Measurements from ENCODE around the gene IQGAP2. TPM values are rescaled to one million over a fixed set of nuclear protein-coding genes. Genes with fewer than 3 reads are reported as not detected.

The IQGAP2 gene
- total and polyA plus RNA-seq, 9 of the 15 experiments (the other 6 are each of a cell fraction or from before 2014, with no cell fraction given): 8.7 to 23.2 (median 17.4) TPM

DNA sequence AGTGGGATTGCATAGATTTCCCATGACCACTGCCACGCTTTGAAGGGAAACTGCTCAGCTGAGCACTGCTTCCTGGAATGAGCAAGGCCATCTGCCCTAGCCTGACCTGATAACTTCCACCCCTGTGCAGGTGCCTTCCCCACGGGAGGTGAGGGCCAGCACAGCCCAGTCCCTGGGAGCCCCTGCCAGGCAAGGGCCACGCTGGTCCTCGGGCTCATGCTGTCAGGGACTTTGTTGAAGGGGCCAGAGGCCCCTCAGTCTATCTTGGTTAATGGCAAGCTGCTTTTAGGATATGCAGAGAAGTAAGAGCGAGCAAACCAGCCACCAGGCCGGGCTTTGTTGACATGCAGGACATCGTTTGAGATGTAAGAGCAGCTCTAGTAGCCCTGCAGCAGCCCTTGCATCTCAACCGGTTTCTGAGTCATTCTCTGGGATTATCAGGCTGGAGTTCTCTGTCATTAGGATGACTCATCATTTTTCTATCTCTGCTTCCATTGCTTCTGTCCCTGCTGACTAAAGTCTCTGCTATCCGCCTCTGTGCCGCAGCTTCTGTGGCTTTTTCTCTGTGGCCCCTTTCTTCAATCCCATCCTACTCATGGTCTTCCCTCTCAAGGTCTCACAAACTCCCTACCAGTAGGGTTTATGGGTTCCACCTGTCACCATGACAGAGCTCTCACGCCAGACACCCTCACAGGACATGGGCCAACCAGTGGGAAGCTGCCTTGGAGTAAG is 30.6 kb upstream of the IQGAP2 start (continued):
- no peak for TF ChIP-seq SP2 (IDR thresholded peaks at IDR 0.05; ENCODE audit: extremely low read depth, low read depth, low read length, poor library complexity, severe bottlenecking)
- no peak for TF ChIP-seq ZNF699 (CRISPR knock-in tag; IDR thresholded peaks at IDR 0.05; ENCODE audit: insufficient replicate concordance)
- no peak for TF ChIP-seq ZNF449 (CRISPR knock-in tag; IDR thresholded peaks at IDR 0.05)
- TF ChIP-seq CEBPB (tag; IDR thresholded peaks at IDR 0.05): no peak
- no peak for TF ChIP-seq SRSF9 (IDR thresholded peaks at IDR 0.05; ENCODE audit: borderline replicate concordance, low read depth, low read length)
- no peak for TF ChIP-seq ZFP1 (CRISPR knock-in tag; IDR thresholded peaks at IDR 0.05)
- TF ChIP-seq U2AF1 (optimal IDR thresholded peaks at IDR 0.05; ENCODE audit: low read depth, low read length): no peak
- TF ChIP-seq CTBP1 (IDR thresholded peaks at IDR 0.05; ENCODE audit: borderline replicate concordance): peak; percentile 91
- no peak for TF ChIP-seq ZNF12 (CRISPR knock-in tag; IDR thresholded peaks at IDR 0.05)
- peak; percentile 85 for TF ChIP-seq ZEB2 (IDR thresholded peaks at IDR 0.05)
- TF ChIP-seq THAP12 (CRISPR knock-in tag; IDR thresholded peaks at IDR 0.05): no peak
- peak; percentile 81 for TF ChIP-seq SMAD4 (CRISPR knock-in tag; conservative IDR thresholded peaks at IDR 0.05)
- no peak for TF ChIP-seq ZNF41 (CRISPR knock-in tag; conservative IDR thresholded peaks at IDR 0.05)
- no peak for TF ChIP-seq SRSF7 (optimal IDR thresholded peaks at IDR 0.05; ENCODE audit: low read depth, low read length)
- TF ChIP-seq HES1 (IDR thresholded peaks at IDR 0.05; ENCODE audit: low read depth): 0 out of 2 replicates have a peak, but pooled peaks have one; percentile 50
- TF ChIP-seq ERF (CRISPR knock-in tag; IDR thresholded peaks at IDR 0.05): no peak
- TF ChIP-seq CBX5 (IDR thresholded peaks at IDR 0.05; ENCODE audit: borderline replicate concordance, low read depth): no peak
- TF ChIP-seq NONO (IDR thresholded peaks at IDR 0.05; ENCODE audit: low read depth in 2 of 2, low read length in 1 of 2): 0 out of 4 replicates have a peak, but pooled peaks of 1 of the 2 experiments have one; percentile 27
- TF ChIP-seq ZNF354B (CRISPR knock-in tag; IDR thresholded peaks at IDR 0.05): no peak
- TF ChIP-seq POLR2A (conservative IDR thresholded peaks at IDR 0.05): no peak; the same call in 1 of the 2 replicates
- TF ChIP-seq, protein P1, sequence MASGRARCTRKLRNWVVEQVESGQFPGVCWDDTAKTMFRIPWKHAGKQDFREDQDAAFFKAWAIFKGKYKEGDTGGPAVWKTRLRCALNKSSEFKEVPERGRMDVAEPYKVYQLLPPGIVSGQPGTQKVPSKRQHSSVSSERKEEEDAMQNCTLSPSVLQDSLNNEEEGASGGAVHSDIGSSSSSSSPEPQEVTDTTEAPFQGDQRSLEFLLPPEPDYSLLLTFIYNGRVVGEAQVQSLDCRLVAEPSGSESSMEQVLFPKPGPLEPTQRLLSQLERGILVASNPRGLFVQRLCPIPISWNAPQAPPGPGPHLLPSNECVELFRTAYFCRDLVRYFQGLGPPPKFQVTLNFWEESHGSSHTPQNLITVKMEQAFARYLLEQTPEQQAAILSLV (tag; IDR thresholded peaks at IDR 0.05): no peak
- no peak for TF ChIP-seq TCF7 (IDR thresholded peaks at IDR 0.05; ENCODE audit: borderline replicate concordance)
